Measurements from ENCODE around the gene NRSN2.
"Not testable (repeated sequence)": the region's sequence is repeated elsewhere in the genome, so short reads cannot be mapped to it uniquely, and the experiment has no call there.

- not testable (repeated sequence) for TF ChIP-seq CTCF (IDR thresholded peaks at IDR 0.05; ENCODE audit: extremely low read depth in 1 of 2, insufficient read depth in 1 of 2, low read depth in 1 of 2, low read length in 2 of 2); MAX (IDR thresholded peaks at IDR 0.05; ENCODE audit: insufficient read depth, insufficient read length)
Measured at GRCh38 chr20:372543-373082, 25.7 kb downstream of the NRSN2 start.
